Activated CD4-positive, alpha-beta T cell treated with anti-CD3 and anti-CD28 coated beads, Interleukin-2, amount 10 ng/mL, durations not matched to agents 24 days and 14 days (primary cell): ENCODE results near the gene BMP10. TPM values are rescaled to one million over a fixed set of nuclear protein-coding genes. Genes with fewer than 3 reads are reported as not detected.

Experiments
- DNase-seq: peaks from one replicate; pipeline ENCODE4 v3.0.0; 2022
- H3K27ac Mint-ChIP-seq: one replicate; pipeline ENCODE4 v1.8.0; 2022; ENCODE audit warnings: mild to moderate bottlenecking, mixed read lengths
- H3K27me3 Mint-ChIP-seq: one replicate; pipeline ENCODE4 v1.8.0; 2022; ENCODE audit warnings: mixed read lengths
- H3K36me3 Mint-ChIP-seq: one replicate; pipeline ENCODE4 v1.8.0; 2022; ENCODE audit warnings: low read depth, mild to moderate bottlenecking, mixed read lengths
- H3K4me1 Mint-ChIP-seq: one replicate; pipeline ENCODE4 v1.8.0; 2021; ENCODE audit warnings: mixed read lengths
- H3K4me3 Mint-ChIP-seq: one replicate; pipeline ENCODE4 v1.8.0; 2022; ENCODE audit warnings: mild to moderate bottlenecking, moderate library complexity, mixed read lengths
- H3K9me3 Mint-ChIP-seq: one replicate; pipeline ENCODE4 v1.8.0; 2021; ENCODE audit warnings: mixed read lengths
- intact Hi-C: fragments of 100-400 bp; cut with micrococcal nuclease; formaldehyde crosslinking; loops from one replicate; pipeline ENCODE4 v1.15.1; 2023
- total RNA-seq: library from RNA; stranded (reverse); gene quantifications from 2 replicates; pipeline ENCODE4 v1.2.3, GENCODE V29; 2022

BMP10 gene
- not detected in 2 replicates for total RNA-seq

- Mint-ChIP-seq H3K36me3 (no peaks in the 10 kb centered on the region), H3K9me3 (no peaks in the 10 kb centered on the region), H3K27me3 (peaks cover 16% of the 10 kb centered on the region), H3K4me1 (peaks cover 2% of the 10 kb centered on the region), H3K4me3 (no peak within 1 kb of the TSS), H3K27ac (no peak within 1 kb of the TSS)
- no peak for DNase-seq
- intact Hi-C loops, result no loop called here
Observed at GRCh38 chr2:68871159-68871764, at the start of gene BMP10. TSS of gene BMP10 (minus strand) at chr2:68871397. CDS start at chr2:68871358, 39 bp downstream.

- Mint-ChIP-seq H3K27ac (no peak overlapping the region), H3K27me3 (no peaks in the 10 kb centered on the region), H3K36me3 (no peaks in the 10 kb centered on the region), H3K4me1 (peaks cover 6% of the 10 kb centered on the region), H3K4me3 (no peak overlapping the region), H3K9me3 (no peaks in the 10 kb centered on the region)
- intact Hi-C loops, result no loop called here
- peak; percentile 34 for DNase-seq
Observed at GRCh38 chr2:68920481-68921170, 49.4 kb upstream of the BMP10 start.

GRCh38 chr2:68918497-68918896, 47.3 kb upstream of the BMP10 start:
- H3K36me3 Mint-ChIP-seq, result no peaks in the 10 kb centered on the region
- no peak overlapping the region for H3K27ac Mint-ChIP-seq
- DNase-seq, result peak; percentile 43
- H3K27me3 Mint-ChIP-seq, result no peaks in the 10 kb centered on the region
- H3K9me3 Mint-ChIP-seq, result no peaks in the 10 kb centered on the region
- intact Hi-C loops, result no loop called here
- no peak overlapping the region for H3K4me3 Mint-ChIP-seq
- peaks cover 5% of the 10 kb centered on the region for H3K4me1 Mint-ChIP-seq

GRCh38 chr2:68917034-68917718, 46.0 kb upstream of the BMP10 start:
- peaks cover 5% of the 10 kb centered on the region for H3K4me1 Mint-ChIP-seq
- H3K4me3 Mint-ChIP-seq, result no peak overlapping the region
- intact Hi-C loops, result no loop called here
- DNase-seq, result no peak
- H3K27ac Mint-ChIP-seq, result no peak overlapping the region
- no peaks in the 10 kb centered on the region for H3K9me3 Mint-ChIP-seq
- no peaks in the 10 kb centered on the region for H3K36me3 Mint-ChIP-seq
- no peaks in the 10 kb centered on the region for H3K27me3 Mint-ChIP-seq

GRCh38 chr2:68916226-68916625, 45.0 kb upstream of the BMP10 start:
- H3K36me3 Mint-ChIP-seq, result no peaks in the 10 kb centered on the region
- no peak for DNase-seq
- H3K4me1 Mint-ChIP-seq, result peaks cover 7% of the 10 kb centered on the region
- H3K4me3 Mint-ChIP-seq, result no peak overlapping the region
- intact Hi-C loops, result no loop called here
- H3K27ac Mint-ChIP-seq, result no peak overlapping the region
- H3K9me3 Mint-ChIP-seq, result no peaks in the 10 kb centered on the region
- no peaks in the 10 kb centered on the region for H3K27me3 Mint-ChIP-seq

- H3K27ac Mint-ChIP-seq, result no peak overlapping the region
- H3K4me3 Mint-ChIP-seq, result no peak overlapping the region
- H3K36me3 Mint-ChIP-seq, result no peaks in the 10 kb centered on the region
- no peaks in the 10 kb centered on the region for H3K9me3 Mint-ChIP-seq
- H3K27me3 Mint-ChIP-seq, result no peaks in the 10 kb centered on the region
- peaks cover 10% of the 10 kb centered on the region for H3K4me1 Mint-ChIP-seq
- intact Hi-C loops, result no loop called here
- DNase-seq, result no peak
Observed at GRCh38 chr2:68915393-68915792, 44.2 kb upstream of the BMP10 start.

GRCh38 chr2:68913359-68913758, 42.2 kb upstream of the BMP10 start:
- intact Hi-C loops, result no loop called here
- peaks cover 26% of the 10 kb centered on the region for H3K4me1 Mint-ChIP-seq
- no peak overlapping the region for H3K27ac Mint-ChIP-seq

GRCh38 chr2:68912732-68913131, 41.5 kb upstream of the BMP10 start:
- no peak overlapping the region for H3K4me3 Mint-ChIP-seq
- peak; percentile 85 for DNase-seq
- H3K27ac Mint-ChIP-seq, result no peak overlapping the region
- intact Hi-C loops, result no loop called here
- no peaks in the 10 kb centered on the region for H3K27me3 Mint-ChIP-seq
- H3K4me1 Mint-ChIP-seq, result peaks cover 32% of the 10 kb centered on the region
- H3K36me3 Mint-ChIP-seq, result no peaks in the 10 kb centered on the region
- no peaks in the 10 kb centered on the region for H3K9me3 Mint-ChIP-seq

More at GRCh38 chr2:68913359-68913758, 42.2 kb upstream of the BMP10 start:
- H3K4me3 Mint-ChIP-seq, result no peak overlapping the region
- peak; percentile 49 for DNase-seq
- H3K36me3 Mint-ChIP-seq, result no peaks in the 10 kb centered on the region
- no peaks in the 10 kb centered on the region for H3K27me3 Mint-ChIP-seq
- no peaks in the 10 kb centered on the region for H3K9me3 Mint-ChIP-seq

- Mint-ChIP-seq H3K27me3 (no peaks in the 10 kb centered on the region), H3K27ac (no peak overlapping the region), H3K36me3 (no peaks in the 10 kb centered on the region), H3K4me1 (peaks cover 35% of the 10 kb centered on the region), H3K9me3 (no peaks in the 10 kb centered on the region), H3K4me3 (no peak overlapping the region)
- intact Hi-C loops, result no loop called here
- peak; percentile 58 for DNase-seq
Observed at GRCh38 chr2:68912111-68912510, 40.9 kb upstream of the BMP10 start.

- no peak overlapping the region for H3K27ac Mint-ChIP-seq
Observed at GRCh38 chr2:68911709-68912108, 40.5 kb upstream of the BMP10 start.

GRCh38 chr2:68911246-68911645, 40.0 kb upstream of the BMP10 start:
- DNase-seq, result peak; percentile 60
- Mint-ChIP-seq H3K27ac (no peak overlapping the region), H3K27me3 (no peaks in the 10 kb centered on the region), H3K9me3 (no peaks in the 10 kb centered on the region), H3K36me3 (no peaks in the 10 kb centered on the region), H3K4me1 (peaks cover 35% of the 10 kb centered on the region), H3K4me3 (no peak overlapping the region)
- intact Hi-C loops, result loop anchor here (2.0 kb wide), 1 partner anchor 194 kb away; no protein-coding TSS in a partner anchor

More at GRCh38 chr2:68911709-68912108, 40.5 kb upstream of the BMP10 start:
- Mint-ChIP-seq H3K36me3 (no peaks in the 10 kb centered on the region), H3K9me3 (no peaks in the 10 kb centered on the region), H3K4me3 (no peak overlapping the region), H3K4me1 (peaks cover 35% of the 10 kb centered on the region), H3K27me3 (no peaks in the 10 kb centered on the region)
- DNase-seq, result no peak
- intact Hi-C loops, result loop anchor here (2.0 kb wide), 1 partner anchor 195 kb away; no protein-coding TSS in a partner anchor

- Mint-ChIP-seq H3K9me3 (peaks cover 5% of the 10 kb centered on the region), H3K27me3 (no peaks in the 10 kb centered on the region), H3K4me3 (peak overlapping the region; percentile 13), H3K36me3 (peaks cover 3% of the 10 kb centered on the region), H3K4me1 (peaks cover 35% of the 10 kb centered on the region), H3K27ac (peak overlapping the region; percentile 67)
- intact Hi-C loops, result loop anchor here (1.0 to 2.0 kb wide), 7 partner anchors 73 to 753 kb away; partner anchors contain the start of genes APLF, FBXO48 and PNO1
- peak; percentile 91 for DNase-seq
Observed at GRCh38 chr2:68909793-68910674, 38.8 kb upstream of the BMP10 start.

GRCh38 chr2:68908392-68908970, 37.3 kb upstream of the BMP10 start:
- H3K27me3 Mint-ChIP-seq, result peaks cover 2% of the 10 kb centered on the region
- peaks cover 7% of the 10 kb centered on the region for H3K36me3 Mint-ChIP-seq
- peaks cover 12% of the 10 kb centered on the region for H3K9me3 Mint-ChIP-seq
- peak; percentile 94 for DNase-seq
- H3K27ac Mint-ChIP-seq, result peak overlapping the region; percentile 94
- intact Hi-C loops, result loop anchor here (1.0 to 2.0 kb wide), 6 partner anchors 72 to 752 kb away; partner anchors contain the start of genes APLF, FBXO48 and PNO1
- H3K4me3 Mint-ChIP-seq, result peak overlapping the region; percentile 71
- peaks cover 32% of the 10 kb centered on the region for H3K4me1 Mint-ChIP-seq
